Measurements from ENCODE around the gene CD3G.
"Not testable (repeated sequence)": the region's sequence is repeated elsewhere in the genome, so short reads cannot be mapped to it uniquely, and the experiment has no call there.

GRCh38 chr11:118308995-118309528 is 35.1 kb upstream of the CD3G start:
- not testable (repeated sequence) for TF ChIP-seq CTCF (IDR thresholded peaks at IDR 0.05); ZFX (IDR thresholded peaks at IDR 0.05; ENCODE audit: borderline replicate concordance)
